ENCODE results near the gene NDUFB11.

DNA sequence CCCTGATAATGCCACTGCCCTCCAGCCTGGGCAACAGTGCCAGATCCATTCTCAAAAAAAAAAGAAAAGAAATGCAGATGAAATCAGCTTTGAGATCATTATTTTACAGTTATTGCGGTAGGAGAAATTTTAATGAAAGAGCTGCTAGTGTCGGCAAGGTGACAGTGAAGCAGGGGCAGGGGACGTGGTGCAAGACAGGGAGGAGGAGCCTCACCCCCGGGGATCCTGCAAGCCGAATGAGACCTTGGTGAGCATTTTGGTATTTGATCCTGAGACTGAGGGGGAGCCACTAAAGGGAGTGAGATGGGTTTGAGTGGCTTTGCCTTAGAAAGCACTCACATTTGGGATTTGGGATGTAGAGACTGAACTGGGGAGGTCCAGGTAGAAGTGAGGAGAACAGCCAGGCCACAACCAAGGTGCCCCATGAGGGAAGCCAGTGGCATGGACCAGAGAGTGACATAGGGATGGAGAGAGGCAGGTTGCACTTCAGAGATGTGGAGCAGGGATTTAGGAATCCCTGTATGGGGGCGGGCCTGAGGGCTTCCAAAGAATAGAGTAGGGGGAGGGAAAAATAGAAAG lies 24.1 kb upstream of the NDUFB11 start:
- TF ChIP-seq, protein P1, sequence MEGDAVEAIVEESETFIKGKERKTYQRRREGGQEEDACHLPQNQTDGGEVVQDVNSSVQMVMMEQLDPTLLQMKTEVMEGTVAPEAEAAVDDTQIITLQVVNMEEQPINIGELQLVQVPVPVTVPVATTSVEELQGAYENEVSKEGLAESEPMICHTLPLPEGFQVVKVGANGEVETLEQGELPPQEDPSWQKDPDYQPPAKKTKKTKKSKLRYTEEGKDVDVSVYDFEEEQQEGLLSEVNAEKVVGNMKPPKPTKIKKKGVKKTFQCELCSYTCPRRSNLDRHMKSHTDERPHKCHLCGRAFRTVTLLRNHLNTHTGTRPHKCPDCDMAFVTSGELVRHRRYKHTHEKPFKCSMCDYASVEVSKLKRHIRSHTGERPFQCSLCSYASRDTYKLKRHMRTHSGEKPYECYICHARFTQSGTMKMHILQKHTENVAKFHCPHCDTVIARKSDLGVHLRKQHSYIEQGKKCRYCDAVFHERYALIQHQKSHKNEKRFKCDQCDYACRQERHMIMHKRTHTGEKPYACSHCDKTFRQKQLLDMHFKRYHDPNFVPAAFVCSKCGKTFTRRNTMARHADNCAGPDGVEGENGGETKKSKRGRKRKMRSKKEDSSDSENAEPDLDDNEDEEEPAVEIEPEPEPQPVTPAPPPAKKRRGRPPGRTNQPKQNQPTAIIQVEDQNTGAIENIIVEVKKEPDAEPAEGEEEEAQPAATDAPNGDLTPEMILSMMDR (IDR thresholded peaks at IDR 0.05) = no peak
- TF ChIP-seq POLR2AphosphoS5 (IDR thresholded peaks at IDR 0.05) (no peak), POLR2A (IDR thresholded peaks at IDR 0.05) (no peak), EP300 (IDR thresholded peaks at IDR 0.05) (no peak)
